ENCODE results near the gene DAG1. TPM values are rescaled to one million over a fixed set of nuclear protein-coding genes. Genes with fewer than 3 reads are reported as not detected.

The DAG1 gene
- total RNA-seq, 1 donor from 2014 or later, result 46.8 TPM

DNA sequence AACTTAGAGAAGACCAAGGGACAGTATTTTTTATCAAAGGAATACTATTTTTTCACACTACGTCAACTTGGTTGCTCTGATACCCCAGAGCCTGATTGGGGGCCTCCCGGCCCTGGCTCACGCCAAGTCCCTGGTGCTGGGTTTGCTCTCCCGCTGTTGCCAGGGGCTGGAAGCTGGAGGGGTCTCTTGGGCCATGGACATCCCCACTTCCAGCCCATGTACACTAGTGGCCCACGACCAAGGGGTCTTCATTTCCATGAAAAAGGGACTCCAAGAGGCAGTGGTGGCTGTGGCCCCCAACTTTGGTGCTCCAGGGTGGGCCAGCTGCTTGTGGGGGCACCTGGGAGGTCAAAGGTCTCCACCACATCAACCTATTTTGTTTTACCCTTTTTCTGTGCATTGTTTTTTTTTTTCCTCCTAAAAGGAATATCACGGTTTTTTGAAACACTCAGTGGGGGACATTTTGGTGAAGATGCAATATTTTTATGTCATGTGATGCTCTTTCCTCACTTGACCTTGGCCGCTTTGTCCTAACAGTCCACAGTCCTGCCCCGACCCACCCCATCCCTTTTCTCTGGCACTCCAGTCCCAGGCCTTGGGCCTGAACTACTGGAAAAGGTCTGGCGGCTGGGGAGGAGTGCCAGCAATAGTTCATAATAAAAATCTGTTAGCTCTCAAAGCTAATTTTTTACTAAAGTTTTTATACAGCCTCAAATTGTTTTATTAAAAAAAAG lies 63.9 kb downstream of the DAG1 start:
- DNase-seq, result no peak
- H3K4me3 Mint-ChIP-seq (ENCODE audit: unreplicated experiment), result no peak overlapping the region
- H3K9me3 Mint-ChIP-seq (ENCODE audit: unreplicated experiment), result peaks cover 3% of the 10 kb centered on the region
- no peaks in the 10 kb centered on the region for H3K4me1 Mint-ChIP-seq (ENCODE audit: low read depth, unreplicated experiment)
- TF ChIP-seq, protein P1, sequence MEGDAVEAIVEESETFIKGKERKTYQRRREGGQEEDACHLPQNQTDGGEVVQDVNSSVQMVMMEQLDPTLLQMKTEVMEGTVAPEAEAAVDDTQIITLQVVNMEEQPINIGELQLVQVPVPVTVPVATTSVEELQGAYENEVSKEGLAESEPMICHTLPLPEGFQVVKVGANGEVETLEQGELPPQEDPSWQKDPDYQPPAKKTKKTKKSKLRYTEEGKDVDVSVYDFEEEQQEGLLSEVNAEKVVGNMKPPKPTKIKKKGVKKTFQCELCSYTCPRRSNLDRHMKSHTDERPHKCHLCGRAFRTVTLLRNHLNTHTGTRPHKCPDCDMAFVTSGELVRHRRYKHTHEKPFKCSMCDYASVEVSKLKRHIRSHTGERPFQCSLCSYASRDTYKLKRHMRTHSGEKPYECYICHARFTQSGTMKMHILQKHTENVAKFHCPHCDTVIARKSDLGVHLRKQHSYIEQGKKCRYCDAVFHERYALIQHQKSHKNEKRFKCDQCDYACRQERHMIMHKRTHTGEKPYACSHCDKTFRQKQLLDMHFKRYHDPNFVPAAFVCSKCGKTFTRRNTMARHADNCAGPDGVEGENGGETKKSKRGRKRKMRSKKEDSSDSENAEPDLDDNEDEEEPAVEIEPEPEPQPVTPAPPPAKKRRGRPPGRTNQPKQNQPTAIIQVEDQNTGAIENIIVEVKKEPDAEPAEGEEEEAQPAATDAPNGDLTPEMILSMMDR (IDR thresholded peaks at IDR 0.05; ENCODE audit: partially characterized antibody, unreplicated experiment), result no peak
- H3K27ac Mint-ChIP-seq (ENCODE audit: unreplicated experiment), result no peak overlapping the region
- H3K27me3 Mint-ChIP-seq (ENCODE audit: unreplicated experiment), result peaks cover 4% of the 10 kb centered on the region
- H3K36me3 Mint-ChIP-seq (ENCODE audit: unreplicated experiment), result no peaks in the 10 kb centered on the region

DNA sequence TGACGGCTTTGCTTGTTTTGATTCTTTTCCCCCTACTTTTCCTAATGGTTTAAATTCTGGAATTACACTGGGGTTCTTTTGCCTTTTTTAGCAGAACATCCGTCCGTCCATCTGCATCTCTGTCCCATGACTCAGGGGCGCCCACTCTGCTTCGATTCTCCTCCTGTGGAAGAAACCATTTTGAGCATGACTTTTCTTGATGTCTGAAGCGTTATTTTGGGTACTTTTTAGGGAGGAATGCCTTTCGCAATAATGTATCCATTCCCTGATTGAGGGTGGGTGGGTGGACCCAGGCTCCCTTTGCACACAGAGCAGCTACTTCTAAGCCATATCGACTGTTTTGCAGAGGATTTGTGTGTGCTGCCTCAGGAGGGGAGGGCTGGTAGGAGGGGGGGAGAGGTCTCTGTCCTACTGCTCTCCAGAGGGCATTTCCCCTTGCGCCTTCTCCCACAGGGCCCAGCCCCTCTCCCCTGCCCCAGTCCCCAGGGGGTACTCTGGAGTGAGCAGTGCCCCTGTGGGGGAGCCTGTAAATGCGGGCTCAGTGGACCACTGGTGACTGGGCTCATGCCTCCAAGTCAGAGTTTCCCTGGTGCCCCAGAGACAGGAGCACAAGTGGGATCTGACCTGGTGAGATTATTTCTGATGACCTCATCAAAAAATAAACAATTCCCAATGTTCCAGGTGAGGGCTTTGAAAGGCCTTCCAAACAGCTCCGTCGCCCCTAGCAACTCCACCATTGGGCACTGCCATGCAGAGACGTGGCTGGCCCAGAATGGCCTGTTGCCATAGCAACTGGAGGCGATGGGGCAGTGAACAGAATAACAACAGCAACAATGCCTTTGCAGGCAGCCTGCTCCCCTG lies 64.7 kb downstream of the DAG1 start:
- H3K4me3 Mint-ChIP-seq (ENCODE audit: unreplicated experiment), result no peak overlapping the region
- no peaks in the 10 kb centered on the region for H3K4me1 Mint-ChIP-seq (ENCODE audit: low read depth, unreplicated experiment)
- TF ChIP-seq, protein P1 (IDR thresholded peaks at IDR 0.05; ENCODE audit: partially characterized antibody, unreplicated experiment), result no peak
- no peak for DNase-seq
- peaks cover 8% of the 10 kb centered on the region for H3K27me3 Mint-ChIP-seq (ENCODE audit: unreplicated experiment)
- peaks cover 3% of the 10 kb centered on the region for H3K9me3 Mint-ChIP-seq (ENCODE audit: unreplicated experiment)
- H3K36me3 Mint-ChIP-seq (ENCODE audit: unreplicated experiment), result no peaks in the 10 kb centered on the region
- H3K27ac Mint-ChIP-seq (ENCODE audit: unreplicated experiment), result no peak overlapping the region

DNA sequence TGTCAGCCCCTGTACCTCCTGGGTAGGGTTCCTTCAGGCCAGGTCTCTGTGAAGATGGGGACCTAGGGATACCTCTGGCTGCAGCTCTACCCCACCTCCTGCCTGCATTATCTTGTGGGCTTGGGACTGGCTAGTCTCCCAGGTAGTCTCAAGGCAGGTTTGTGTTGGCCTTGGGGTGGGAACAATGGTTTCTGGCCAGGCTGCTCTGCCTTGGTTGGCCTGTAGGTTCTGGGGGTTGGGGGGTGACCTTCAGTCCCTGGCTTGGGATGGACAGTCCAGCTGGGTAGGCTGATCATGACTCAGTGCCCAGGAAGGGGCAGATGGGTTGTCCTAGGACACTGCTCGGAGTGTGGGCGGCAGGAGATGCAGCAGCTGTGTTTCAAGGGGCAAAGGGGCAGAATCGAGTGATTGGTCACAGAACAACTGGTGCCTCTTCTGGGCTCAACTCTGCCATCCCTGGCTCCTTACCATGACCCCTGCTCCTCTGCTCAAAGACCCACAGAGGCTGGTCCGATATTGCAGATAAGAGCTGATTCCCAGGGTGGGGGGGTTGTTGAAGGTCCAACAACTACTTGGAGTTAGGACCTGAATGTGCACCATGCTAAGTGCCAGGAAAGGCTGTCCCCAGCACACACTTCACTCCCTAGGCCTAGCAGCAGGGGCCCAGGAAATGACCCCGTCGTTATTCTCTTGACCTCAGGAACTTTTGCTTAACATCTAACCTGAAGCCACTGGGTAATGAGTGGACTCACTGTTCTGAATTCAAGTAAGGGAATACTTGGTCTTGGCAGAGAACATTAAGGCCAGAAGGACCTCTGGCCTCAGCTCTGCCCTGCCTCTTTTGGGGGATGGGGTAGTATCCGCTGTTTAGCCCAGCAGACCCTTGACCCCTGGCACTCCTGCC lies 66.2 kb downstream of the DAG1 start:
- DNase-seq, result no peak
- no peak overlapping the region for H3K4me3 Mint-ChIP-seq (ENCODE audit: unreplicated experiment)
- peaks cover 8% of the 10 kb centered on the region for H3K27me3 Mint-ChIP-seq (ENCODE audit: unreplicated experiment)
- H3K9me3 Mint-ChIP-seq (ENCODE audit: unreplicated experiment), result peaks cover 3% of the 10 kb centered on the region
- H3K27ac Mint-ChIP-seq (ENCODE audit: unreplicated experiment), result no peak overlapping the region
- H3K36me3 Mint-ChIP-seq (ENCODE audit: unreplicated experiment), result no peaks in the 10 kb centered on the region
- TF ChIP-seq, protein P1 (IDR thresholded peaks at IDR 0.05; ENCODE audit: partially characterized antibody, unreplicated experiment), result no peak
- peaks cover 2% of the 10 kb centered on the region for H3K4me1 Mint-ChIP-seq (ENCODE audit: low read depth, unreplicated experiment)

DNA sequence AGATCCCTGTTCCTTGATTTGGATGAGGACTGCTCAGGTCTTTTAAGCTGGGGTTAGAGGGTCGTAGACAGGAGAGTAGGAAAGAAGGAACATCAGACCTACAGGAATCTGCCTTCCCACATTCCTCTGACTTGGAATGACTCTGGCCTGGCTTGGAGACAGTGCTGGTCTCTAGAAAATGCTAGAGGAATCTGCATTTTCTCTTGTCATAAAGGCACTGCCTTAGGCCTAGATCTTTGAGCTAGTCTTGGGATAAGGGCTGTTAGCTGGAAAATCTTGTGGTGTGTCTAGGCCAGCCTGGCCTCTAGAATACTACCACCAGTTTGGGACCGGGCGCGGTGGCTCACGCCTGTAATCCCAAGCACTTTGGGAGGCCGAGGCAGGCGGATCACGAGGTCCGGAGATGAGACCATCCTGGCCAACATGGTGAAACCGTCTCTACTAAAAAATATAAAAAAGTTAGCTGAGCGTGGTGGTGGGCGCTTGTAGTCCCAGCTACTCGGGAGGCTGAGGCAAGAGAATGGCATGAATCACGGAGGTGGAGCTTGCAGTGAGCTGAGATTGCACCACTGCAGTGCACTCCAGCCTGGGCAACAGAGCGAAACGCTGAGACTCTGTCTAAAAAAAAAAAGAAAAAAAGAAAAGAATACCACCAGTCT lies 66.9 kb downstream of the DAG1 start:
- Mint-ChIP-seq H3K4me3 (ENCODE audit: unreplicated experiment) (no peak overlapping the region), H3K27me3 (ENCODE audit: unreplicated experiment) (peaks cover 4% of the 10 kb centered on the region), H3K27ac (ENCODE audit: unreplicated experiment) (no peak overlapping the region), H3K9me3 (ENCODE audit: unreplicated experiment) (peaks cover 3% of the 10 kb centered on the region), H3K36me3 (ENCODE audit: unreplicated experiment) (no peaks in the 10 kb centered on the region), H3K4me1 (ENCODE audit: low read depth, unreplicated experiment) (peaks cover 2% of the 10 kb centered on the region)
- DNase-seq, result no peak
- TF ChIP-seq, protein P1 (IDR thresholded peaks at IDR 0.05; ENCODE audit: partially characterized antibody, unreplicated experiment), result no peak

Data from glutamatergic neuron (in vitro differentiated cells).